ENCODE measurements around the gene SLC22A1. TPM values are rescaled to one million over a fixed set of nuclear protein-coding genes. Genes with fewer than 3 reads are reported as not detected.

SLC22A1 gene
- total and polyA plus RNA-seq, 2 of the 8 experiments (the other 6 are each of a cell fraction or from before 2014, with no cell fraction given), result 0.12 to 0.45 TPM

DNA sequence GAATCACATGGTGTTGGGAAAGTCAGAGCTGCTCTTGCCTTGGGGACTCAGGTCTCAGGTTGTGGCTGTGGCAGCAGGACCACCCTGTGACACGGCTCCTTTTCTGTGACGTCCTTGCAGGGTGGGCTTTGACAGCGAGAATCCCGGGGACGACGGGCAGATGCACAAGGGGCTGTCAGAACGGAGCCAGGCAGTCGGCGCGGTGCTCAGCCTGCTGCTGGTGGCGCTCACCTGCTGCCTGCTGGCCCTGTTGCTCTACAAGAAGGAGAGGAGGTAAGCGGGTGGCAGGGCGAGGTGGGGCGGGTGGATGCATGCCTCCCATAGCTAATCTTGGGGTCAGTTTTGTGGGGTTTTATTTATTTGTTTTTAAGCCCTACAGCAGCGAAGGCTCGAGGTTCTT, 19.2 kb upstream of the SLC22A1 start:
- H3K9ac ChIP-seq (replicated peaks in 1 of 4; ENCODE audit: extremely low read depth in 1 of 4, low read depth in 3 of 4, low read length in 3 of 4), result no peak overlapping the region
- H4K8ac ChIP-seq (ENCODE audit: extremely low read depth, insufficient read depth, low read length), result no peak overlapping the region; the same call in 1 of the 2 replicates
- H2BK120ac ChIP-seq (replicated peaks; ENCODE audit: low read depth, low read length), result no peak overlapping the region
- no peak overlapping the region for H3K27ac ChIP-seq (ENCODE audit: low read depth, low read length)
- H3K4ac ChIP-seq (replicated peaks; ENCODE audit: insufficient read length, low read depth, low read length), result no peak overlapping the region
- peaks cover 10 to 34% (median 30%) of the 10 kb centered on the region in 4 experiments for H3K36me3 ChIP-seq (ENCODE audit: control insufficient read depth in 2 of 4, insufficient read depth in 4 of 4, low read length in 3 of 4)
- POLR2A ChIA-PET (ENCODE audit: partially characterized antibody), result no interaction called here
- no peak overlapping the region for H4K5ac ChIP-seq (ENCODE audit: insufficient read length, low read depth, low read length)
- H3K79me1 ChIP-seq (ENCODE audit: low read depth, low read length), result no peaks in the 10 kb centered on the region; the same call in 1 of the 2 replicates
- H2BK20ac ChIP-seq (ENCODE audit: low read length), result no peak overlapping the region
- TF ChIP-seq EGR1 (IDR thresholded peaks at IDR 0.05; ENCODE audit: borderline replicate concordance, low read depth, low read length) (no peak), TAF7 (optimal IDR thresholded peaks at IDR 0.05; ENCODE audit: borderline replicate concordance, low read depth, low read length) (no peak), GABPA (IDR thresholded peaks at IDR 0.05; ENCODE audit: borderline replicate concordance, insufficient read depth, low read length) (no peak), RFX5 (IDR thresholded peaks at IDR 0.05; ENCODE audit: borderline replicate concordance, low read depth, low read length) (no peak), EP300 (IDR thresholded peaks at IDR 0.05; ENCODE audit: borderline replicate concordance in 1 of 2, low read depth in 2 of 2, low read length in 2 of 2) (no peak), BRCA1 (IDR thresholded peaks at IDR 0.05; ENCODE audit: low read depth, low read length) (no peak), TEAD4 (IDR thresholded peaks at IDR 0.05; ENCODE audit: low read depth, low read length) (no peak), CBX8 (IDR thresholded peaks at IDR 0.05; ENCODE audit: borderline replicate concordance, low read depth, low read length) (no peak), SIN3A (conservative IDR thresholded peaks at IDR 0.05 in 1 of 2, IDR thresholded peaks at IDR 0.05 in 1 of 2; ENCODE audit: low read depth in 1 of 2, low read length in 2 of 2) (no peak), POU5F1 (IDR thresholded peaks at IDR 0.05; ENCODE audit: low read depth, low read length) (no peak), JUND (IDR thresholded peaks at IDR 0.05; ENCODE audit: low read length) (no peak), SAP30 (IDR thresholded peaks at IDR 0.05; ENCODE audit: insufficient read depth, insufficient replicate concordance, low read length) (no peak)
- TF ChIP-seq, protein P1, sequence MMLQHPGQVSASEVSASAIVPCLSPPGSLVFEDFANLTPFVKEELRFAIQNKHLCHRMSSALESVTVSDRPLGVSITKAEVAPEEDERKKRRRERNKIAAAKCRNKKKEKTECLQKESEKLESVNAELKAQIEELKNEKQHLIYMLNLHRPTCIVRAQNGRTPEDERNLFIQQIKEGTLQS (IDR thresholded peaks at IDR 0.05; ENCODE audit: insufficient read depth, low read depth, low read length), result no peak
- H3K79me2 ChIP-seq (ENCODE audit: control insufficient read depth in 1 of 2, insufficient read depth in 2 of 2, low read length in 2 of 2), result no peaks in the 10 kb centered on the region
- H2AFZ ChIP-seq (ENCODE audit: low read length), result no peak overlapping the region
- H3K9me3 ChIP-seq (ENCODE audit: insufficient read depth in 2 of 2, low read depth in 1 of 2, low read length in 1 of 2), result no peaks in the 10 kb centered on the region
- H3K14ac ChIP-seq (ENCODE audit: insufficient read length), result no peak overlapping the region
- no peaks in the 10 kb centered on the region for H3K27me3 ChIP-seq (replicated peaks in 1 of 4; ENCODE audit: control insufficient read depth in 3 of 4, extremely low read depth in 1 of 4, insufficient read depth in 3 of 4, low read length in 3 of 4)
- no peak overlapping the region for H3K18ac ChIP-seq (ENCODE audit: extremely low read depth, low read length)
- H3K4me2 ChIP-seq (ENCODE audit: insufficient read depth in 1 of 2, low read depth in 2 of 2, low read length in 2 of 2), result no peak overlapping the region
- H3K23ac ChIP-seq (ENCODE audit: insufficient read length), result no peak overlapping the region
- H3K4me1 ChIP-seq (replicated peaks in 1 of 4; ENCODE audit: control insufficient read depth in 3 of 4, insufficient read depth in 4 of 4, low read length in 3 of 4), result no peaks in the 10 kb centered on the region; a peak in 1 of 7 replicates
- no peak overlapping the region for H4K91ac ChIP-seq (replicated peaks; ENCODE audit: insufficient read length, low read length)
- H2AK5ac ChIP-seq (ENCODE audit: low read depth, low read length), result no peak overlapping the region
- no peak overlapping the region for H3K4me3 ChIP-seq (ENCODE audit: extremely low read depth in 1 of 4, insufficient read depth in 2 of 4, low read depth in 3 of 4, low read length in 4 of 4)
- WGBS, 2 experiments (ENCODE audit: extremely low coverage in 1 of 2, insufficient coverage in 1 of 2, insufficient read length in 1 of 2, insufficient replicate concordance in 2 of 2, low coverage in 1 of 2, low lambda C conversion rate in 2 of 2, missing lambda C conversion rate in 1 of 2), result 92% methylated on average over 16 of the region's 16 CpGs; no CpG with 5 or more reads in 1 of the 2 experiments
- H3K23me2 ChIP-seq (ENCODE audit: low read depth, low read length), result no peaks in the 10 kb centered on the region
- H2BK5ac ChIP-seq (ENCODE audit: low read depth, low read length), result 0 out of 2 replicates have a peak overlapping the region, but pooled peaks have one; percentile 24
- no peak overlapping the region for H2BK12ac ChIP-seq (ENCODE audit: low read depth, low read length)
- no peak for FAIRE-seq
- no peak overlapping the region for H3K56ac ChIP-seq (replicated peaks; ENCODE audit: insufficient read length, low read depth, low read length)
- H2BK15ac ChIP-seq (ENCODE audit: low read length), result no peak overlapping the region
- no peak for DNase-seq (ENCODE audit: low read depth in 1 of 2, low spot score in 2 of 2)
- CTCF ChIA-PET (ENCODE audit: partially characterized antibody), result interaction anchor here (0.8 to 2.5 kb wide), 10 partner anchors 12 to 353 kb away, joined by 3 to 11 read pairs (median 6); no protein-coding TSS in a partner anchor
- H4K20me1 ChIP-seq (replicated peaks in 1 of 2; ENCODE audit: control insufficient read depth in 1 of 2, insufficient read depth in 2 of 2, low read length in 2 of 2), result peaks cover 0 to 8% of the 10 kb centered on the region in 2 experiments
